Pancreas (tissue), 10 donors: ENCODE results near the gene CD28. TPM values are rescaled to one million over a fixed set of nuclear protein-coding genes. Genes with fewer than 3 reads are reported as not detected.

ENCODE experiments used
- ATAC-seq, 4 donors: fragments of 200-7000 bp; cut with Tn5 transposase; one replicate each; pipeline versions ENCODE4 v1.8.0 to v1.9.1; 2020; ENCODE audit warnings: mild to moderate bottlenecking in 4 of 4, moderate library complexity in 4 of 4
- DNase-seq, 6 donors: peaks; one replicate each; pipeline ENCODE4 v3.0.0-alpha.2; 2020
- FAIRE-seq: peaks from 2 replicates; lab custom pipeline; 2012; peaks lifted over from hg19 to GRCh38; lab: Jason Lieb, UNC
- H3K27ac ChIP-seq, 4 donors: fragments of 200-600 bp; sonication (generic); 1 replicate in 3 of 4; 2 replicates in 1 of 4; pipeline versions ENCODE4 v1.5.0 to v1.8.0; 2020
- H3K27me3 ChIP-seq, 4 donors: fragments of 200-600 bp; one replicate each; pipeline ENCODE4 v1.8.0; 2021
- H3K36me3 ChIP-seq, 3 donors: fragments of 200-600 bp; sonication (generic) in 1 of 3; one replicate each; pipeline versions ENCODE4 v1.5.0 to v1.8.0; 2020 to 2021
- H3K4me1 ChIP-seq, 3 donors: fragments of 200-600 bp; one replicate each; pipeline ENCODE4 v1.8.0; 2021
- H3K4me3 ChIP-seq, 4 donors: fragments of 200-600 bp; sonication (generic) in 2 of 4; one replicate each; pipeline versions ENCODE4 v1.5.0 to v1.8.0; 2020 to 2021
- H3K9me3 ChIP-seq, 4 donors: fragments of 200-600 bp; one replicate each; pipeline ENCODE4 v1.8.0; 2021
- WGBS, 2 donors: extraction: QIAGEN DNeasy Blood & Tissue Kit; methylation state at CpG; one replicate each; pipeline ENCODE4 v1.1.7; 2013; 5-methylcytosine and 5-hydroxymethylcytosine counted together
- intact Hi-C, 3 donors: fragments of 100-400 bp; cut with DNase I; formaldehyde crosslinking; loops; one replicate each; pipeline versions ENCODE4 v1.11.1 to v1.14.2; 2022
- polyA plus RNA-seq, 2 donors: library from polyadenylated mRNA; stranded (reverse); fragments of 200-250 nt; gene quantifications; one replicate each; pipeline ENCODE4 v1.2.3, GENCODE V29; 2013
- total RNA-seq, 6 donors: library from RNA; stranded (reverse); fragmentation: NEBNext Ultra II Directional in 4 of 6; extraction: Animal tissue kit (Norgen Biotek cat#: 25700) in 4 of 6; gene quantifications; one replicate each; pipeline versions ENCODE4 v1.2.1 to v1.2.4, GENCODE V29; 2021 to 2023
- TF ChIP-seq, protein P1 (sequence below), 4 donors: fragments of 200-600 bp; sonication (generic) in 3 of 4; IDR thresholded peaks; one replicate each; pipeline versions ENCODE4 v1.5.0 to v1.8.0; 2021; ENCODE audit warnings: antibody characterized with exemption in 4 of 4
- donor health status: healthy with polysubstance abuse.
- donor health status: DM: no; HTN: no; CAD: no; lungs with moderate emphysema.
- donor health status: DM: no; HTN: no; CAD: no.
- donor health status: control.
- donor health status: control.
- donor health status: Bipolar disorder and iron deficiency.
- donor health status: DM: yes; HTN: yes; CAD: no.
- donor health status: DM: no; HTN: no; CAD: no.
- donor health status: DM: no; HTN: no; CAD: no.
- donor health status: DM: yes; HTN: yes; CAD: no.

CD28 gene
- total and polyA plus RNA-seq, 8 donors: 0.08 to 0.63 (median 0.28) TPM; not detected in 1

DNA sequence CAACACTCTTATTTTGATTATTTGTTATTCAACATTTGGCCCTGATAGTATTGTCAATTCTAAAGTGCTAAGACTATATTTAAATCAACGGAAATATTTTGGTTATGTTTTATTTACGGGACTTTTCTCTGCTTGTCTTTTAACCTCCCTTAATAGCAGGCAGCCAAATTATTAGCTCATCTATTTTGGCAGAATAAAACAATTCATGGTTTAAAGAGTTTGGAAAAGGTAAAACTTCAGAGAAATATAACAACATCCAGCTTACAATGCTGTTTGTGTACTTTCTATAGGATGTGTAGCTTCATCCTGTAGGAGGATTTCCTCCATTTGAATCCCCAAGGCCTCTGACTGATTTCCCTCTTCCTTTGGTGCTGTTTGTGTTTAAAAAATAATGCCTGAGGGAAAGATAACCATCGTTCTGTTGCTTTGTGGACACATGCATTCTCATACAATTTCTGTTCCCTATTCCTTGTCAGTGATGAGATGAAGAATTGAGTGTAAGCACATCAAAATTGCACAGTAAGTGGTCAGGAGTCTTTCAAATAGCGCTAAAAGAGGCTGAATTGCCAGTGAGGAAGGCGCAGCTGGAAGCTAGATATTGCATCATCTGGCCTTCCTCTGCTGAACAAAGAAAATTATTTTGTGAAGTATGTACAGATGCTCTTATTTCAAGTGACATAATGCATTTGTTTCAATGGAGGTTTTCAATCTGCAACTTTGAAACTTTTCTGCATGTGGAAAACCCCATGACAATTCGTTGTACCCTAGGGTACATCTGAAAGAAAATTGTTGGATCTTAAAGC is 80.3 kb downstream of the CD28 start:
- DNase-seq (no peak), ATAC-seq (peak in 3 of 4 donors; percentile 49 to 68 (median 60)), FAIRE-seq (no peak)
- no peaks in the 10 kb centered on the region for H3K4me1 ChIP-seq
- TF ChIP-seq, protein P1, sequence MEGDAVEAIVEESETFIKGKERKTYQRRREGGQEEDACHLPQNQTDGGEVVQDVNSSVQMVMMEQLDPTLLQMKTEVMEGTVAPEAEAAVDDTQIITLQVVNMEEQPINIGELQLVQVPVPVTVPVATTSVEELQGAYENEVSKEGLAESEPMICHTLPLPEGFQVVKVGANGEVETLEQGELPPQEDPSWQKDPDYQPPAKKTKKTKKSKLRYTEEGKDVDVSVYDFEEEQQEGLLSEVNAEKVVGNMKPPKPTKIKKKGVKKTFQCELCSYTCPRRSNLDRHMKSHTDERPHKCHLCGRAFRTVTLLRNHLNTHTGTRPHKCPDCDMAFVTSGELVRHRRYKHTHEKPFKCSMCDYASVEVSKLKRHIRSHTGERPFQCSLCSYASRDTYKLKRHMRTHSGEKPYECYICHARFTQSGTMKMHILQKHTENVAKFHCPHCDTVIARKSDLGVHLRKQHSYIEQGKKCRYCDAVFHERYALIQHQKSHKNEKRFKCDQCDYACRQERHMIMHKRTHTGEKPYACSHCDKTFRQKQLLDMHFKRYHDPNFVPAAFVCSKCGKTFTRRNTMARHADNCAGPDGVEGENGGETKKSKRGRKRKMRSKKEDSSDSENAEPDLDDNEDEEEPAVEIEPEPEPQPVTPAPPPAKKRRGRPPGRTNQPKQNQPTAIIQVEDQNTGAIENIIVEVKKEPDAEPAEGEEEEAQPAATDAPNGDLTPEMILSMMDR (IDR thresholded peaks at IDR 0.05): no peak
- H3K27me3 ChIP-seq: no peaks in the 10 kb centered on the region
- peak overlapping the region in 1 of 4 donors; percentile 16 for H3K27ac ChIP-seq
- no peak overlapping the region for H3K4me3 ChIP-seq
- intact Hi-C loops: no loop called here
- 71 to 72% methylated on average over 6 of the region's 6 CpGs for WGBS, 2 donors
- H3K9me3 ChIP-seq: no peaks in the 10 kb centered on the region
- H3K36me3 ChIP-seq: no peaks in the 10 kb centered on the region

DNA sequence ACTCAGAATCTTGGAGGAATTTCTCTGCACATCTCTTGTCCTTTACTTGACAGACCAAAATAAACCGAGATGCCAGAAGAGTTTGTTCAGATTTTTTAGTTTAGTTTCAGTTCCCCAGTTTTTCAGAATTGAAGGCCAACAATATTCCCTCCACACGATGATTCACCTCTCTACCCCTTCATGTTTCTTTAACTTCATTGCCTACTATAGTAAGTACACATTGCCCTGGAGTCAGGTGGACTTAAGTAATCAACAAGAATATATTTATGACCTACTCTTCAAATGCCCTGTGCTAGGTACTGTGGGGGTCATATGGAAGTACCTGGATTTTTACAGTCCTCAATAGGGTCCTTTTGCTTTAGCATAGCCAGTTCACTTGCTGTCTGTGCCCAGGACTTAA is 81.5 kb downstream of the CD28 start:
- ATAC-seq (peak in 2 of 4 donors; percentile 41 to 56), FAIRE-seq (no peak)

More for the DNA sequence above, 81.5 kb downstream of the CD28 start:
- 73 to 84% methylated on average over 2 of the region's 2 CpGs for WGBS, 2 donors
- TF ChIP-seq, protein P1 (IDR thresholded peaks at IDR 0.05): no peak
- no peaks in the 10 kb centered on the region for H3K27me3 ChIP-seq
- H3K4me1 ChIP-seq: no peaks in the 10 kb centered on the region
- no peak overlapping the region for H3K4me3 ChIP-seq
- no peaks in the 10 kb centered on the region for H3K36me3 ChIP-seq
- no peaks in the 10 kb centered on the region for H3K9me3 ChIP-seq
- no peak overlapping the region for H3K27ac ChIP-seq
- intact Hi-C loops: no loop called here
- DNase-seq: no peak

Other genes starting within 250 kb of the CD28 start
- 10 to 100 TPM in 5 of 6 donors, 1 to 10 TPM in 1; 7.6 to 19.2 (median 13.7) TPM for gene RAPH1, start 171.3 kb upstream of the CD28 start, total RNA-seq
- gene RAPH1, start 171.3 kb upstream of the CD28 start, polyA plus RNA-seq: 1 to 10 TPM; 2.3 to 3.7 TPM
- under 1 TPM in 3 of 6 donors, not detected in 3; 0.16 to 0.25 (median 0.17) TPM for gene CTLA4, start 161.1 kb downstream of the CD28 start, total RNA-seq
- gene CTLA4, start 161.1 kb downstream of the CD28 start, polyA plus RNA-seq: not detected
- gene ICOS, start 230.1 kb downstream of the CD28 start, total RNA-seq: under 1 TPM in 3 of 6 donors, not detected in 3; 0.06 to 0.25 (median 0.14) TPM
- not detected for gene ICOS, start 230.1 kb downstream of the CD28 start, polyA plus RNA-seq